ENCODE data around the gene DLG2. TPM values are rescaled to one million over a fixed set of nuclear protein-coding genes. Genes with fewer than 3 reads are reported as not detected.

DLG2 gene
- total and polyA plus RNA-seq, 9 donors = 2.5 to 20.7 (median 12.0) TPM

DNA sequence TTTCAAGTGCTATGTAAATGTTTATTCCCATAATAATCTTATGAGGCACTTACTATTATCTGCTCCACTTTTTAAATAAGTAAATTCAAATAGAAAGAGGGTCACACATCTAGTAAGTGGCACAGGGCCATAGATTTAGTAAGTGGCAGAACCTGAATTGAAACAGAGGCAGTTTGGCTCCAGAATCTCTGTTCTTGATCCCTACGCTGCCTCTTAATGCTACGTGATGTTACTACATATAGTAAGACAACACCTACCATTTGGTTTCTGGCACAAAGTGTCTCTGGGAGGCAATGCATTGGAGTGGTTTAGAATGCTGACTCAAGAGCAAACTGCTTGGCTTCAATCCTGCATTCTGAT, 1018.3 kb downstream of the DLG2 start:
- H3K4me3 ChIP-seq = no peak overlapping the region
- H3K36me3 ChIP-seq = no peaks in the 10 kb centered on the region
- H3K27me3 ChIP-seq = peaks cover 3% of the 10 kb centered on the region
- no peak for DNase-seq
- H3K9me3 ChIP-seq = no peaks in the 10 kb centered on the region
- TF ChIP-seq POLR2A (IDR thresholded peaks at IDR 0.05) (no peak), EP300 (IDR thresholded peaks at IDR 0.05) (no peak)
- TF ChIP-seq, protein P1, sequence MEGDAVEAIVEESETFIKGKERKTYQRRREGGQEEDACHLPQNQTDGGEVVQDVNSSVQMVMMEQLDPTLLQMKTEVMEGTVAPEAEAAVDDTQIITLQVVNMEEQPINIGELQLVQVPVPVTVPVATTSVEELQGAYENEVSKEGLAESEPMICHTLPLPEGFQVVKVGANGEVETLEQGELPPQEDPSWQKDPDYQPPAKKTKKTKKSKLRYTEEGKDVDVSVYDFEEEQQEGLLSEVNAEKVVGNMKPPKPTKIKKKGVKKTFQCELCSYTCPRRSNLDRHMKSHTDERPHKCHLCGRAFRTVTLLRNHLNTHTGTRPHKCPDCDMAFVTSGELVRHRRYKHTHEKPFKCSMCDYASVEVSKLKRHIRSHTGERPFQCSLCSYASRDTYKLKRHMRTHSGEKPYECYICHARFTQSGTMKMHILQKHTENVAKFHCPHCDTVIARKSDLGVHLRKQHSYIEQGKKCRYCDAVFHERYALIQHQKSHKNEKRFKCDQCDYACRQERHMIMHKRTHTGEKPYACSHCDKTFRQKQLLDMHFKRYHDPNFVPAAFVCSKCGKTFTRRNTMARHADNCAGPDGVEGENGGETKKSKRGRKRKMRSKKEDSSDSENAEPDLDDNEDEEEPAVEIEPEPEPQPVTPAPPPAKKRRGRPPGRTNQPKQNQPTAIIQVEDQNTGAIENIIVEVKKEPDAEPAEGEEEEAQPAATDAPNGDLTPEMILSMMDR (IDR thresholded peaks at IDR 0.05) = no peak
- intact Hi-C loops (cut with DNase I) = no loop called here
- H3K4me1 ChIP-seq (ENCODE audit: insufficient read depth) = no peaks in the 10 kb centered on the region
- 92 to 97% (median 96%) methylated on average over 2 of the region's 2 CpGs for WGBS, 3 donors
- no peak overlapping the region for H3K27ac ChIP-seq

DNA sequence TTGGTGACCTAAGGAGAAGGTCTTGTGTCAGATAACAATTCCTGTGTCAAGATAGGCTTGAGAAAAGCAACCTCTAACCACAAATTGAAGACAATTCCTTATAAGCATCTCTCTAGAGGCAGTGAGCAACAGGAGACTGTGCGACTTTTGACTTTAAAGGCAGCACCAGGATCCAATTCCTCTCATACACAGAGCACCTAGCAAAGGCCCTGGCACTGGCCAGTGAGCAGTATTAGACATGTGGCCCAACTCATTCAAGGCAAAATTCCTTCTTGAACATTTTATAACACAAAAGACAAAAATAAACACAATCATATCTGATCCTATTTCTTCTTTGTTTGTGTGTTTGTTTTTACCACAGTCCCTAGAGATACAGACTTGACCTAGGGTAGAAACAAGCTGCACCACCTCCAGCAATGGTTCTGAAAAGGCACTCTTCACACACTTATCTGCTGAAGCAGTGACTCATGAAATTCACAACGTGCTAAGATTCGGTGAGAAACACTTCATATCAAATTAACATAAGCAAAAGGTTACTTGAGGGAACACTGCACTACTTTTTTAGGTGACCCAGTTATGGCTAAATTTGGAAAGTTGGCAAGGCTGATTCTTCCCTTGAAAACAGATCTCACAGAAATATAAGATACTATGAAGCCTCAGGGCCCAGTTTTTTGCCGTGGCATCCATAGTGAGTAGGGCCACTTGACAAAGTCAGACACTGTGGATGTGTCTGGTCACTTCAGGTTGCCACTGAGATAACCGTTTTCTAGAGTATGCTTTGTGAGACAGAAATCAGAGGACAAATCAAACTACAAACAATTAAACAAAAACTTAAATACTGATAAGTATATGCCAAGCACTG, 1018.9 kb downstream of the DLG2 start:
- Histone ChIP-seq H3K27ac (no peak overlapping the region), H3K27me3 (peaks cover 3% of the 10 kb centered on the region), H3K4me1 (ENCODE audit: insufficient read depth) (no peaks in the 10 kb centered on the region), H3K9me3 (no peaks in the 10 kb centered on the region), H3K4me3 (no peak overlapping the region), H3K36me3 (no peaks in the 10 kb centered on the region)
- DNase-seq = no peak
- 54 to 61% (median 55%) methylated on average over 5 of the region's 5 CpGs for WGBS, 3 donors
- intact Hi-C loops (cut with DNase I) = no loop called here
- TF ChIP-seq, protein P1 (IDR thresholded peaks at IDR 0.05) = no peak
- no peak for TF ChIP-seq EP300 (IDR thresholded peaks at IDR 0.05)

DNA sequence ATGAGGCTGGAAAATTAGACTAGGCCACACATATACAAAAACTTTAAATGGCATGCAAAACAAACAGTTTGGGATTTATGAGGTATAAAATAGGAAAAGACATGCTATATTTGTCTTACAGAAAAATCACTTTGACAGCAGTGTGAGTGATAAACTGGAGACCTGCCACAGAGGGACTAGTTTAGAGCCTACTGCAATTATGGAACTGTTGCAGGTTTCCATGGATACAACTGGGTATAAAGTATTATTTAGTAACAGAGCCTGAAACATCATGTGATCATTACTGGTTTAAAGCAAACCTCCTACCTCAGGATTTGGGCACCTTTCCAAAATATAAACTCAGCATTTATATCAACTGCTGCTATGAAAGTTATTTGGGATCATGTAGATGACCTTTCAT, 1032.5 kb downstream of the DLG2 start:
- Histone ChIP-seq H3K27me3 (no peaks in the 10 kb centered on the region), H3K9me3 (no peaks in the 10 kb centered on the region)
- TF ChIP-seq, protein P1 (IDR thresholded peaks at IDR 0.05) = no peak
- TF ChIP-seq EP300 (IDR thresholded peaks at IDR 0.05) (no peak), POLR2A (IDR thresholded peaks at IDR 0.05) (no peak)

DNA sequence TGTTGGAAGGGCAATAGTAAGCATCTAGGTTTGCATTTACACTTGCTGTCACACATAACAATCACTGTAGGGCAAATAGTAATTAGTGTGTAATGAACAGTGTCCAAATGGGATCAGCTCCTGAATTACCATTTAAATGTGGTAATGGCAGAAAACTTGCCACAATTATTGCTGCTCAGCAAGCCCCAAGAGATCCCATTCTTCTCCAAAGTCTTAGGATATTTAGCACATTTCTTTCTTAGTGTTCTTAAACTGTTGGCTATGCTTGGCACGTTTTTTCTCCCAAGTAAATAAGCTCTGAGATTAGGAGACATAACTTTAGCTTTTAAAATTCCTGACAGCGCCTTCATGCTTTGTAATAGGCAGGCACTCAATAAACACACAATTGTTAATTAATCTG, 1037.0 kb downstream of the DLG2 start:
- DNase-seq = no peak
- H3K4me1 ChIP-seq (ENCODE audit: insufficient read depth) = no peaks in the 10 kb centered on the region
- no peaks in the 10 kb centered on the region for H3K27me3 ChIP-seq
- no peak overlapping the region for H3K27ac ChIP-seq
- intact Hi-C loops (cut with DNase I) = no loop called here
- no peaks in the 10 kb centered on the region for H3K36me3 ChIP-seq
- TF ChIP-seq, protein P1 (IDR thresholded peaks at IDR 0.05) = no peak
- TF ChIP-seq EP300 (IDR thresholded peaks at IDR 0.05) (no peak), POLR2A (IDR thresholded peaks at IDR 0.05) (no peak)
- 61 to 67% (median 64%) methylated on average over 2 of the region's 2 CpGs for WGBS, 3 donors
- H3K4me3 ChIP-seq = no peak overlapping the region
- H3K9me3 ChIP-seq = no peaks in the 10 kb centered on the region

More for the DNA sequence above, 1032.5 kb downstream of the DLG2 start:
- no peak for DNase-seq
- no peak overlapping the region for H3K4me3 ChIP-seq
- no peaks in the 10 kb centered on the region for H3K4me1 ChIP-seq (ENCODE audit: insufficient read depth)
- no peaks in the 10 kb centered on the region for H3K36me3 ChIP-seq
- intact Hi-C loops (cut with DNase I) = no loop called here
- H3K27ac ChIP-seq = no peak overlapping the region

All from ovary (tissue), 9 donors.